ENCODE measurements around the gene PDE7B. TPM values are rescaled to one million over a fixed set of nuclear protein-coding genes. Genes with fewer than 3 reads are reported as not detected.

PDE7B gene
- total RNA-seq, 2 experiments from 2014 or later = 0.25 to 0.31 TPM

DNA sequence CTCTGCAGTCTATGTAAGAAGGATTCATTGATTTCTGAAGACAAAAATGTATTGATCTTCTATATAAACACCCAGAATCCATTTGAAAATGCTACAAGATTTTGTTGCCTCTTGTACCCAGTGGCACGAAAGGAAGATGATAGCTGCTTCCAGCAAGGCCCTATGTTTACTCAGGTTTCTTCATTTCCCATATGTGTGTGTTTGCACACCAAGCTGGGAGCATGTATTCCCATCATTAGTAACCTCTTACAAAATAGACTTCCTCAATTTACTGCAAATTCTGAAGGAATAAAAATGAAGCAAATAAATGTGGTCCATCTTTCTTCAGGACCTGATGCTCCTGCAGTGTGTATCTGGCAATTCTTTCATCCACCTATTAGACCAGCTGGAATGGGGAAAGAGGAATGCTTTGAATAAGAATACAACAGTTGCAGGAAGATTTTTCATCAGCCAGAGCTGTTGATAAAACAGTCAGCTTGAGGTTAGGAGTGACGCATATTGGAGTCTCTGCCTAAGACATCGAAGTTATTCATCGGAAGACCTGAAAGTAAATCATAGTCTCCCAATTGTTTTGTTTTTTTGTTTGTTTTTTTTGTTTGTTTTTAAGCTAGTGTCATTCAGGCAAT lies 132.3 kb downstream of the PDE7B start:
- Mint-ChIP-seq H3K27me3 (ENCODE audit: low read depth) (no peaks in the 10 kb centered on the region), H3K4me3 (no peak overlapping the region), H3K36me3 (ENCODE audit: low read depth) (no peaks in the 10 kb centered on the region), H3K27ac (no peak overlapping the region), H3K4me1 (ENCODE audit: low read depth) (no peaks in the 10 kb centered on the region), H3K9me3 (peaks cover 2% of the 10 kb centered on the region)
- intact Hi-C loops (cut with micrococcal nuclease) = no loop called here
- no peak for DNase-seq
- CTCF ChIA-PET = interaction anchor here (0.6 to 1.1 kb wide), 2 partner anchors 12 to 473 kb away, joined by 3 read pairs; no protein-coding TSS in a partner anchor

DNA sequence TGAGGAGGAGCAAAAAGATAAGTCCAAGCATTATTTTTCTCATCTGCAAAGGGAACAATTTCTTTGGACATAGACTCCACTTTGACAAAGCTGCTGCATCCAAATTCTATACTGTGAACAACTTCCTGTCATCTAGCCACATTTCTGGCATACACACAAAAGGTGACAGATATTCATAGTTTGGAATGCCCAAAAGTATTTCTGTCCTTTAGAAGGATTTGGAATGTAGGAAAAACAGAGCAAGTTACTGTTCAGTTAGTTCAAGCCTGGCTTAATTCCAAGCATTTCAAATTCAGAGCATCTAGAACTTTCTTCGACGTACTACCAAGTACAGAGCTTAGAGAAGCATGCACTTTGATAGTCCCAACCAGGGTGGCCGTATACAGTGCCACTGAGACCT lies 134.0 kb downstream of the PDE7B start:
- CTCF ChIA-PET = no interaction called here
- Mint-ChIP-seq H3K36me3 (ENCODE audit: low read depth) (no peaks in the 10 kb centered on the region), H3K4me1 (ENCODE audit: low read depth) (no peaks in the 10 kb centered on the region), H3K27me3 (ENCODE audit: low read depth) (no peaks in the 10 kb centered on the region), H3K27ac (no peak overlapping the region), H3K9me3 (no peaks in the 10 kb centered on the region), H3K4me3 (no peak overlapping the region)
- no peak for DNase-seq
- intact Hi-C loops (cut with micrococcal nuclease) = no loop called here

DNA sequence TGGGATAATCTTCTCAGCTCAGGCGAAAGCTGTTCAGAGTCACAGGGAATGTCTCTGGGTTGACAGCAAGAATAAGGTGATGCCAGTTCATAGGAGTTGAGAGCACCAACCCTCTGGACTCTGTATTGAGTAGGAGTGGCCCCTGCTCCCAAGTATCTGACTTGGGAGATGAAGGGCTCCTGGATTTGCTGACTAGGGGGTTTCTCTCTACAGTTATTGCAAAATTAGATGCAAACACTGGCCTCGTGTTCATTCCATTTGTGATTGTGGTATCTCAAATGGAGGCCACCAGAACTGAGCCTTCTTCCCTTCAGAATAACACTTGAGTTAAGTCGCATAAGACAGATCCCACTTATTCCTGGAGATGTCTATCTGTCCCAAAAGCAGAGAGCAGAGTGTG lies 135.7 kb downstream of the PDE7B start:
- intact Hi-C loops (cut with micrococcal nuclease) = no loop called here
- Mint-ChIP-seq H3K4me3 (no peak overlapping the region), H3K4me1 (ENCODE audit: low read depth) (no peaks in the 10 kb centered on the region), H3K27ac (no peak overlapping the region), H3K9me3 (no peaks in the 10 kb centered on the region), H3K36me3 (ENCODE audit: low read depth) (no peaks in the 10 kb centered on the region), H3K27me3 (ENCODE audit: low read depth) (no peaks in the 10 kb centered on the region)
- CTCF ChIA-PET = no interaction called here
- no peak for DNase-seq

DNA sequence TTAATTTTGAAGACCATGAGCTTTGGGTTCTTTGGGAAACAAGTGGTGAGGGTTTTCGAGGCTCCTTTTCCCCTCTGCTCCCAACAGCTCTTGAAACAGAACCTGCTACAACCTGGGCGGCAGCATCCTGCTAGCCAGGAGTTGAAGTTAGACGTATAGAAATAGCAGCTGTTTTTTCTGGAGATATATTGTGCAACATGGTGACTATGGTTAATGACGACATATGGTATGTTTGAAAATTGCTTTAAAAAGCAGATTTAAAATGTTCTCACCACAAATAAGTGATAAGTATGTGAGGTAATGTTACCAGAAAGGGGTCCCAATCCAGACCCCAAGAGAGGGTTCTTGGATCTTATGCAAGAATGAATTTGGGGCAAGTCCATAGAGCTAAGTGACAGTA lies 138.9 kb downstream of the PDE7B start:
- CTCF ChIA-PET = no interaction called here
- Mint-ChIP-seq H3K4me3 (no peak overlapping the region), H3K4me1 (ENCODE audit: low read depth) (no peaks in the 10 kb centered on the region), H3K27me3 (ENCODE audit: low read depth) (no peaks in the 10 kb centered on the region), H3K27ac (no peak overlapping the region), H3K9me3 (no peaks in the 10 kb centered on the region), H3K36me3 (ENCODE audit: low read depth) (no peaks in the 10 kb centered on the region)
- intact Hi-C loops (cut with micrococcal nuclease) = no loop called here
- no peak for DNase-seq

DNA sequence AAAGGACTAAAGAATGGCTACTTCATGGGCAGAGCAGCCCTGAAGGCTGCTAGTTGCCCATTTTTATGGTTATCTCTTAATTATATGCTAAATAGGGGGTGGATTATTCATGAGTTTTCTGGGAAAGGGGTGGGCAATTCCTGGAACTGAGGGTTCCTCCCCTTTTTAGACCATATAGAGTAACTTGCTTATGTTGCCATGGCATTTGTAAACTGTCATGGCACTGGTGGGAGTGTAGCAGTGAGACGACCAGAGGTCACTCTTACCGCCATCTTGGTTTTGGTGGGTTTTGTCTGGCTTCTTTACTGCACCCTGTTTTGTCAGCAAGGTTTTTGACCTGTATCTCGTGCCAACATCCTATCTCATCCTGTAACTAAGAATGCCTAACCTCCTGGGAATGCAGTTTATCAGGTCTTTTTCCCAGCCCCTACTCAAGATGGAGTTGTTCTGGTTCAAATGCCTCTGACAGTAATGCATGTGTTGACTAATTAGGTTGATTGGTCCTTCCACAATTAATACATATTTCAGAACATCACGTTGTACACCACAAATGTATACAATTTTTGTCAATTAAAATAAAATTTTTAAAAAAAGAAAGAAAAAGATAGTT lies 139.5 kb downstream of the PDE7B start:
- Mint-ChIP-seq H3K4me3 (no peak overlapping the region), H3K27ac (no peak overlapping the region), H3K27me3 (ENCODE audit: low read depth) (no peaks in the 10 kb centered on the region), H3K9me3 (no peaks in the 10 kb centered on the region), H3K4me1 (ENCODE audit: low read depth) (no peaks in the 10 kb centered on the region), H3K36me3 (ENCODE audit: low read depth) (no peaks in the 10 kb centered on the region)
- intact Hi-C loops (cut with micrococcal nuclease) = no loop called here
- CTCF ChIA-PET = no interaction called here
- DNase-seq = no peak

DNA sequence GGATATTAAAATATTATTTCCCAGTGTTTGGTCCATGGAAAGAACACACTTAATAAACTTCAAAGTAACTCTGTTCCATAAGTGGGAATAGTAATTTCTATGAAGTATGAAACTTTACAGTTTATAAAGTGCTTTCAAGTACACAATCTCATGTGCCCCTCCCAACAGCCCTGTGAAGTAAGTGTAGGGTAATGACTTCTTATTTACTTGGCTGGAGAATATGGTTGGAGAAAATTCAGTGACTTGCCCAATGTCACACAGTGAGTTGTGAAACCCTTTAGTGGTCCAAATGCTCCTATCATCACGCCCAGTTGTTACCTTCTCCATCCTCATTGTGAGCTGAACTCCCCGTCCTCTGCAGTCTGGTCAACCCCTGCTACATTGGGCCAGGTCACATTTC lies 141.2 kb downstream of the PDE7B start:
- Mint-ChIP-seq H3K27ac (no peak overlapping the region), H3K36me3 (ENCODE audit: low read depth) (no peaks in the 10 kb centered on the region), H3K4me1 (ENCODE audit: low read depth) (no peaks in the 10 kb centered on the region), H3K4me3 (no peak overlapping the region), H3K9me3 (no peaks in the 10 kb centered on the region), H3K27me3 (ENCODE audit: low read depth) (no peaks in the 10 kb centered on the region)
- DNase-seq = no peak
- intact Hi-C loops (cut with micrococcal nuclease) = no loop called here
- CTCF ChIA-PET = interaction anchor here (0.8 kb wide), 1 partner anchor 233 kb away, joined by 3 read pairs; no protein-coding TSS in a partner anchor

DNA sequence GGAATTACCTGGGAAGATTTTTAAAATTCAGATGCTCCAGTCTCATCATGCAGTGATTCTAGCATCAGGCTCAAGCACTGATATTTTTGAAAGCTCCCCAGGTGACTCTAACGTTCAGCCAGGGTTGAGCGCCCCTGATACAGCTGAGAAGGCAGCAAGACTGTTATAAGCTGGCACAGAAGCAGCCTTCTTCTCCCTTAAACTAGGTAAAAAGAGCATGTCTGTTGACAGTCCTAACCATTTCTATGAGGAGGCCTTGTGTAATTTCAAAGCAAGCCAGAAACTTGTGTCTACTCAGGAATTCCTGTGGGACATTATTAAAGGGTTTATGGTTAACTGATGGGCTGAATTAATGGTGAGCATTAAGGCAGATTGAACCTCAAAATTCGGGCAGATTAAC lies 141.9 kb downstream of the PDE7B start:
- no peak for DNase-seq
- CTCF ChIA-PET = interaction anchor here (0.8 kb wide), 1 partner anchor 233 kb away, joined by 3 read pairs; no protein-coding TSS in a partner anchor
- intact Hi-C loops (cut with micrococcal nuclease) = no loop called here
- no peaks in the 10 kb centered on the region for H3K9me3 Mint-ChIP-seq
- H3K4me3 Mint-ChIP-seq = no peak overlapping the region
- H3K36me3 Mint-ChIP-seq (ENCODE audit: low read depth) = no peaks in the 10 kb centered on the region
- H3K27me3 Mint-ChIP-seq (ENCODE audit: low read depth) = no peaks in the 10 kb centered on the region
- no peak overlapping the region for H3K27ac Mint-ChIP-seq
- H3K4me1 Mint-ChIP-seq (ENCODE audit: low read depth) = no peaks in the 10 kb centered on the region

DNA sequence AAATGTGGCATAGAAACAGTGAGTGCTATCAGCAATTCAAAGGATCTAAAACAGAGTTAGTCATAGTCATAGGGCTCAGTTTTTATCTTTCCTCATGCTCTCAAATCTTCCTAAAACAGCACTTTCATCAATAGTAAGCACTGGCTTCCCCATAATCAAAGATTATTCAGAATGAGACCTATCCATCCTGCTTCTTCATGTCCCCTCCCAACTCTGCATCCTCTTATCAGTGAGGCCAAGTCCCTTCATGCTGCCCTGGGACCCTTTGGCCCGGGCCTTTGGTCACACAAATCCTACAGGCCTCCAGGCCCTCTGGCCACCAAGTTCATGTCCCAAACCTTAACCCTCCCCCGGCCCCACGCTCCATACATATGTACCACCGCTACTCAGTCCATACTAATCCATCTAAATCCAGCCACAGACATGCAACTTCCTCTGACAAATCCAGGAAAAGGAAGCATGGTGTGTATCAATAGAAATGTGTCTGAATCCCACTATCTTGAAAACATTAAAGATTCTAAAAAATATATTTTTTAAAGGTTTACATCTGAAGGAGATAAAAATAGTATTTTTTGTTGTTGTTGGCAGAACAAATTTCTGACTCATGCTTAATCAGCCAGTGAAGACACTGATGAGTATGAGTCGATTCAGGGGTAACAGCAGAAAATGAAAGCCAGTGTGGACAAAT lies 143.5 kb downstream of the PDE7B start:
- H3K27ac Mint-ChIP-seq = no peak overlapping the region
- no peaks in the 10 kb centered on the region for H3K36me3 Mint-ChIP-seq (ENCODE audit: low read depth)
- no peak for DNase-seq
- no peaks in the 10 kb centered on the region for H3K4me1 Mint-ChIP-seq (ENCODE audit: low read depth)
- H3K9me3 Mint-ChIP-seq = peaks cover 2% of the 10 kb centered on the region
- CTCF ChIA-PET = interaction anchor here (0.6 kb wide), 1 partner anchor 478 kb away, joined by 3 read pairs; no protein-coding TSS in a partner anchor
- H3K4me3 Mint-ChIP-seq = no peak overlapping the region
- no peaks in the 10 kb centered on the region for H3K27me3 Mint-ChIP-seq (ENCODE audit: low read depth)
- intact Hi-C loops (cut with micrococcal nuclease) = no loop called here

DNA sequence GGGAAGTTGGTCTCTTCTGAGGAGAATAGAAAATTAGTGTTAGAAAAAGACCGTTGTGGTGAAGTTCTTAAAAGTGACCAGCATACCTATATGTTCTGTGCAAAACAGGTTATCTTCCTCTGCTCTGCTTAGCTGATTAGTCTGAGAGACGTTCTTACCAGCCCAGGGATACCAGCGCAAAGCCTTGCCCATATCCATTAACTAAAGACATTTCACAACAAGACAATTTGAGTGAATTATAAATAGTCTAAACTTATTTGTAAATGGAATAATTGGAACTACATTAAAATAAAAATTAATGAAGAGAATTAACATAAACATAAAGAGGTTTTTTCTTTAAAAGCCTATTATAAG lies 144.0 kb downstream of the PDE7B start:
- intact Hi-C loops (cut with micrococcal nuclease) = no loop called here
- H3K4me3 Mint-ChIP-seq = no peak overlapping the region
- H3K36me3 Mint-ChIP-seq (ENCODE audit: low read depth) = no peaks in the 10 kb centered on the region
- H3K27me3 Mint-ChIP-seq (ENCODE audit: low read depth) = no peaks in the 10 kb centered on the region
- H3K9me3 Mint-ChIP-seq = peaks cover 2% of the 10 kb centered on the region
- CTCF ChIA-PET = no interaction called here
- DNase-seq = no peak
- no peaks in the 10 kb centered on the region for H3K4me1 Mint-ChIP-seq (ENCODE audit: low read depth)
- H3K27ac Mint-ChIP-seq = no peak overlapping the region

DNA sequence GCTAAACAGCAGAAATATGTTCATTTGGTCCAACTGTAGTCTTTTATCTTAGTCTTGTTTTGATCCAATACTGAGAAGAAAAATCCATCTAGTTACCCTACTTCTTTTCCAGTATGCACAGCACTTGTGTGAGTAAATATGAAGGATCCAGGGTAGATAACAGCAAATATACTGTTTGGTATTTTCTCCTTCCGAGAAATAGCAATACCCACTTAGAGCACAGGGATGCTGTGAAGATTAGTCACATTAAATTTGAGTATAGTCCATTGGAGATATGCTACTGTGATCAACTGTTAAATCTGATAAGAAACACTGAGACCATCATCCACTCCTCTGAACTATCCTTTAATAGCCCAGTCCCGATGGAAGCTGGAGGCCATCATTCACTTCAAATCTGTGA lies 145.2 kb downstream of the PDE7B start:
- Mint-ChIP-seq H3K27ac (no peak overlapping the region), H3K4me3 (no peak overlapping the region), H3K9me3 (peaks cover 2% of the 10 kb centered on the region), H3K36me3 (ENCODE audit: low read depth) (no peaks in the 10 kb centered on the region), H3K4me1 (ENCODE audit: low read depth) (no peaks in the 10 kb centered on the region), H3K27me3 (ENCODE audit: low read depth) (no peaks in the 10 kb centered on the region)
- no peak for DNase-seq
- intact Hi-C loops (cut with micrococcal nuclease) = no loop called here
- CTCF ChIA-PET = no interaction called here

DNA sequence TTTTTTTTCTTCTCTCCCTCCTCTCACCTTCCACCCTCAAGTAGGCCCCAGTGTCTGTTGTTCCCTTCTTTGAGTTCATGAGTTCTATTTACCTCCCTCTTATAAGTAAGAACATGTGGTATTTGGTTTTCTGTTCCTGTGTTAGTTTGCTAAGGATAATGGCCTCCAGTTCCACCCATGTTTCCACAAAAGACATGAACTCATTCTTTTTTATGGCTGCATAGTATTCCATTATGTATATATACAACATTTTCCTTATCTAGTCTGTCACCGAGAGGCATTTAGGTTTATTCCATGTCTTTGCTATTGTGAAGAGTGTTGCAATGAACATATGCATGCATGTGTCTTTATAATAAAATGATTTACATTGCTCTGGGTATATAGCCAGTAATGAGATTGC lies 147.9 kb downstream of the PDE7B start:
- no peak overlapping the region for H3K27ac Mint-ChIP-seq
- no peaks in the 10 kb centered on the region for H3K4me1 Mint-ChIP-seq (ENCODE audit: low read depth)
- intact Hi-C loops (cut with micrococcal nuclease) = no loop called here
- no peaks in the 10 kb centered on the region for H3K36me3 Mint-ChIP-seq (ENCODE audit: low read depth)
- H3K27me3 Mint-ChIP-seq (ENCODE audit: low read depth) = peaks cover 2% of the 10 kb centered on the region
- CTCF ChIA-PET = no interaction called here
- DNase-seq = no peak
- peaks cover 5% of the 10 kb centered on the region for H3K9me3 Mint-ChIP-seq
- H3K4me3 Mint-ChIP-seq = no peak overlapping the region

DNA sequence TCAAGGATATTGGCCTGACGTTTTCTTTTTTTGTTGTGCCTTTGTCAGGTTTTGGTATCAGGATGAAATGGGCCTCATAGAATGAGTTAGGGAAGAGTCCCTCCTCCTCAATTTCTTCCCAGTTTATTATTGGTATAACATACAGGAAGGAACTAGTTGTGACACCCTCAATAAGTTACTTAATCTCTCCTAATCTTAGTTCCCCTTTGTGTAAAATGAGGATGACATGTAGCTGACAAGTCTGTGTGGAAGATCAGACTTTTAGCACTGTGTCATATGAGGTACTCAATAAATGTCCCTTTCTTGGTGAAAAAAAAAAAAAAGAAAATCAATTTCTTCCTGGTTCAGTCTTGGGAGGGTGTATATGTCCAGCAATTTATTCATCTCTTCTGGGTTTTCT lies 155.8 kb downstream of the PDE7B start:
- CTCF ChIA-PET = no interaction called here
- Mint-ChIP-seq H3K36me3 (ENCODE audit: low read depth) (no peaks in the 10 kb centered on the region), H3K4me1 (ENCODE audit: low read depth) (no peaks in the 10 kb centered on the region), H3K9me3 (peaks cover 12% of the 10 kb centered on the region), H3K4me3 (no peak overlapping the region), H3K27ac (no peak overlapping the region), H3K27me3 (ENCODE audit: low read depth) (peaks cover 2% of the 10 kb centered on the region)
- no peak for DNase-seq
- intact Hi-C loops (cut with micrococcal nuclease) = no loop called here

DNA sequence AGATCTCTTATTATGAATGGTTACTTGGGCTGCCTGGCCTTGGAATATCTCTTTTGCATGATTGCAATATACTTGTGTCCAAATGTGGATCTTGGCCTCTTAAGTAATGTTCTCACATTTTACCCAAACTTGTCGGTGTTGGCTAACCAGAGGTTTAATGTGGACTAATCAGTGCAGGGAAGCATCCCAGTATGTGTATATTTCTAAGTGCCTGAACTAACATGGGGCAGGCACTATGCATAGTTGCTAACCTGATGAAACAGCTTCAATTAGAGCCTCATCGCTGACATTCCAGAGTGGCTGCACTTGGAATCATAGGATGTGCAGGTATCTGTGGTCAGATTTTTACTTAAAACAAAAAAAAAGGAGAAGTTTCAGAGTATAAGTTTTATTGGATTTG lies 160.0 kb downstream of the PDE7B start:
- no peaks in the 10 kb centered on the region for H3K36me3 Mint-ChIP-seq (ENCODE audit: low read depth)

More for the DNA sequence above, 160.0 kb downstream of the PDE7B start:
- H3K4me1 Mint-ChIP-seq (ENCODE audit: low read depth) = no peaks in the 10 kb centered on the region
- H3K27ac Mint-ChIP-seq = no peak overlapping the region
- no peak for DNase-seq
- H3K27me3 Mint-ChIP-seq (ENCODE audit: low read depth) = peaks cover 2% of the 10 kb centered on the region
- H3K4me3 Mint-ChIP-seq = no peak overlapping the region
- CTCF ChIA-PET = no interaction called here
- H3K9me3 Mint-ChIP-seq = peaks cover 3% of the 10 kb centered on the region
- intact Hi-C loops (cut with micrococcal nuclease) = no loop called here

All from activated naive CD4-positive, alpha-beta T cell treated with anti-CD3 and anti-CD28 coated beads for 36 hours (primary cell).